Measurements from ENCODE around the gene SRPX2.
A peak's percentile ranks its signal among the peaks of the same experiment; 100 is the strongest.

SRPX2 gene

DNA sequence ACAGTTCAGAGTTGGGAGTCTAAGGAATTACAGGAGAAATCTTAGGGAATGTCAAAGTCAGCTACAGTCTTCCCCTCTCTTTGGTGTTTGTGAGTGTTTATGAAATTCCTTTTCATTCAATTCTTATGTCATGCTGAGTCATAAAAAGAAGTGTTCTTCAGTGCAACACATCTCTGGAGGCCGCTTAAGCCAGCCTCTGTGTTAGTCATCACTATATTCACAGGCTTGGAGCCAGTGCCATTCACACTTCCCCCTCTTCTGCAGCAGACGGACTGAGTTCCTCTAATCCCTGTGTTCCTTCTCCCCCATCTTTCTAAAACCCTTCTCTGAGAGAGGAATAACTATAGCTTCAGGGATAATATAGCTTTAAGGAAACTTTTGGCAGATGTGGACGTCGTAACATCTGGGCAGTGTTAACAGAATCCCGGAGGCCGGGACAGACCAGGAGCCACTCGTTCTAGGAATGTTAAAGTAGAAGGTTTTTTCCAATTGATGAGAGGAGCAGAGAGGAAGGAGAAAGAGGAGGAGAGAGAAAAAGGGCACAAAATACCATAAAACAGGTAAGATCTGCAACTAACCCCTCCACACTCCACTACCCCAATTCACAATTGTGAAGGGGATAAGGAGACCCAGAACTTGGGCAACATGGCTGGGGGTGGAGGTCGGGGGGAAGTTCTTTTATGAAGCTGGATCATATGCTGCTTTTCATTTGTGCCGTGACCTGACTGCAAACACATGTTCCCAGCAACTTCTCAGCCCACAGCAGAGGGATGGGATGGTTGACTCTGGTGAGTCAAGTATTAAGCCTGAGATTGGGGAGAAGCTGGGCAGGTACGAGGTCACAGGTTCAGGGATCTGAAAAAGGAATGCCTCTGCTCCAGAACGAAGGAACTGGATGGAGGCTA, at the start of gene SRPX2:
Gene SRPX2, plus strand, starts transcription at position 244 of the 905 bp plus-strand sequence. CDS start 2,124 bp downstream, outside the sequence.
- H3K27ac Mint-ChIP-seq: peak within 1 kb of the TSS; percentile 13
- TF ChIP-seq CTCF (IDR thresholded peaks at IDR 0.05): no peak
- H3K9me3 Mint-ChIP-seq: peaks cover 34% of the 10 kb centered on the region
- H3K27me3 Mint-ChIP-seq (ENCODE audit: low read depth, poor library complexity): no peaks in the 10 kb centered on the region
- H3K4me1 Mint-ChIP-seq: peaks cover 39% of the 10 kb centered on the region
- no peak for DNase-seq
- H3K4me3 Mint-ChIP-seq: peak within 1 kb of the TSS; percentile 12
- H3K36me3 Mint-ChIP-seq (ENCODE audit: low read depth): no peaks in the 10 kb centered on the region

- no peak for TF ChIP-seq CTCF (IDR thresholded peaks at IDR 0.05)
- no peak overlapping the region for H3K4me3 Mint-ChIP-seq
- H3K27ac Mint-ChIP-seq: no peak overlapping the region
- DNase-seq: no peak
- H3K9me3 Mint-ChIP-seq: peaks cover 18% of the 10 kb centered on the region
- no peaks in the 10 kb centered on the region for H3K27me3 Mint-ChIP-seq (ENCODE audit: low read depth, poor library complexity)
- no peaks in the 10 kb centered on the region for H3K36me3 Mint-ChIP-seq (ENCODE audit: low read depth)
- peaks cover 36% of the 10 kb centered on the region for H3K4me1 Mint-ChIP-seq
Measured at GRCh38 chrX:100596601-100597000, 47.4 kb upstream of the SRPX2 start.

DNA sequence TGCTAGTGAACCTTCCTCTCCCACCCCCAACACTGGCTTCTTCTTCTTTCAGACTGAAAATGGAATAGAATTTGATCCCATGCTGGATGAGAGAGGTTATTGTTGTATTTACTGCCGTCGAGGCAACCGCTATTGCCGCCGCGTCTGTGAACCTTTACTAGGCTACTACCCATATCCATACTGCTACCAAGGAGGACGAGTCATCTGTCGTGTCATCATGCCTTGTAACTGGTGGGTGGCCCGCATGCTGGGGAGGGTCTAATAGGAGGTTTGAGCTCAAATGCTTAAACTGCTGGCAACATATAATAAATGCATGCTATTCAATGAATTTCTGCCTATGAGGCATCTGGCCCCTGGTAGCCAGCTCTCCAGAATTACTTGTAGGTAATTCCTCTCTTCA, 44.5 kb upstream of the SRPX2 start:
- Mint-ChIP-seq H3K36me3 (ENCODE audit: low read depth) (no peaks in the 10 kb centered on the region), H3K9me3 (peaks cover 33% of the 10 kb centered on the region), H3K27me3 (ENCODE audit: low read depth, poor library complexity) (peaks cover 4% of the 10 kb centered on the region), H3K4me1 (peaks cover 35% of the 10 kb centered on the region), H3K27ac (no peak overlapping the region), H3K4me3 (no peak overlapping the region)
- TF ChIP-seq CTCF (IDR thresholded peaks at IDR 0.05): no peak
- no peak for DNase-seq

- no peaks in the 10 kb centered on the region for H3K36me3 Mint-ChIP-seq (ENCODE audit: low read depth)
- no peak for TF ChIP-seq CTCF (IDR thresholded peaks at IDR 0.05)
- peaks cover 31% of the 10 kb centered on the region for H3K9me3 Mint-ChIP-seq
- no peak for DNase-seq
- H3K4me1 Mint-ChIP-seq: peaks cover 37% of the 10 kb centered on the region
- peak overlapping the region; percentile 57 for H3K27ac Mint-ChIP-seq
- peaks cover 5% of the 10 kb centered on the region for H3K27me3 Mint-ChIP-seq (ENCODE audit: low read depth, poor library complexity)
- H3K4me3 Mint-ChIP-seq: no peak overlapping the region
Measured at GRCh38 chrX:100600340-100600739, 43.7 kb upstream of the SRPX2 start.

DNA sequence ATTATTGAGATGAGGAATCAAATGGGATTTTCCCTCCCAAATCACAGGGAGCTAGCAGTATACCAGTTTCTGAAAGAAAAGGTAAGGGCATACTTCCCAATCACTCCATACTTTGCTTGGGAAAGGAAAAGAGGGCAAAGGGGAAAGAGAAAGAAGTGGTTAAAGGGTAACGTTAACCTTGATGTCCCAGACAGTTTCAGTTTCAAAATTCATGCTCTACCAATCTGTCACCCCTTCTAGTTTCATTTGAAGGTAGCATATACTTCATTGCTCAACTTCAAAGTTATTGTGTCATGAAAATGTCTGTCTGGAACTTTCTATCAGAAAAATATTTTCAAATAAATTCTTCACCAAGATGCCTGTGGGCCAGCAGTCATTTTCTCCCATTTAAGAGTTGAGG, 43.2 kb upstream of the SRPX2 start:
- H3K27me3 Mint-ChIP-seq (ENCODE audit: low read depth, poor library complexity): peaks cover 5% of the 10 kb centered on the region
- peaks cover 27% of the 10 kb centered on the region for H3K9me3 Mint-ChIP-seq
- H3K4me1 Mint-ChIP-seq: peaks cover 37% of the 10 kb centered on the region
- TF ChIP-seq CTCF (IDR thresholded peaks at IDR 0.05): no peak
- no peak overlapping the region for H3K4me3 Mint-ChIP-seq
- H3K27ac Mint-ChIP-seq: peak overlapping the region; percentile 57
- H3K36me3 Mint-ChIP-seq (ENCODE audit: low read depth): no peaks in the 10 kb centered on the region
- no peak for DNase-seq

GRCh38 chrX:100606753-100607152, 37.2 kb upstream of the SRPX2 start:
- Mint-ChIP-seq H3K4me3 (no peak overlapping the region), H3K27me3 (ENCODE audit: low read depth, poor library complexity) (peaks cover 8% of the 10 kb centered on the region), H3K9me3 (peaks cover 17% of the 10 kb centered on the region), H3K4me1 (peaks cover 9% of the 10 kb centered on the region), H3K27ac (no peak overlapping the region), H3K36me3 (ENCODE audit: low read depth) (no peaks in the 10 kb centered on the region)
- no peak for TF ChIP-seq CTCF (IDR thresholded peaks at IDR 0.05)
- no peak for DNase-seq
